Measurements from ENCODE around the gene TBC1D14. TPM values are rescaled to one million over a fixed set of nuclear protein-coding genes. Genes with fewer than 3 reads are reported as not detected.

TBC1D14 gene
- total and polyA plus RNA-seq, 2 of the 8 experiments (the other 6 are each of a cell fraction or from before 2014, with no cell fraction given): 45.6 to 48.2 TPM

- TF ChIP-seq CHD7 (IDR thresholded peaks at IDR 0.05; ENCODE audit: insufficient replicate concordance, low read length) (no peak), RAD21 (IDR thresholded peaks at IDR 0.05 in 1 of 2, conservative IDR thresholded peaks at IDR 0.05 in 1 of 2; ENCODE audit: low read depth in 2 of 2, low read length in 2 of 2) (no peak), CTCF (IDR thresholded peaks at IDR 0.05; ENCODE audit: control extremely low read depth in 1 of 3, insufficient read depth in 1 of 3, low read depth in 1 of 3, low read length in 3 of 3) (no peak), KDM1A (IDR thresholded peaks at IDR 0.05; ENCODE audit: borderline replicate concordance, low read length) (no peak), POLR2AphosphoS5 (IDR thresholded peaks at IDR 0.05; ENCODE audit: low read depth, low read length) (no peak), CREB1 (IDR thresholded peaks at IDR 0.05) (no peak), USF2 (IDR thresholded peaks at IDR 0.05; ENCODE audit: low read length) (no peak), CBX8 (IDR thresholded peaks at IDR 0.05; ENCODE audit: borderline replicate concordance, low read depth, low read length) (no peak)
These were observed 34.2 kb upstream of the TBC1D14 start (continued) for GRCh38 chr4:6875431-6875831.
